Activated naive CD8-positive, alpha-beta T cell treated with anti-CD3 and anti-CD28 coated beads, Interleukin-2, amount 10 ng/mL, durations not matched to agents 7 days and 5 days (primary cell): ENCODE data around the gene CLCN5. TPM values are rescaled to one million over a fixed set of nuclear protein-coding genes. Genes with fewer than 3 reads are reported as not detected.

Experiments used
- ATAC-seq: fragments of 150-1000 bp; cut with Tn5 transposase; one replicate; pipeline ENCODE4 v1.10.0; 2021; ENCODE audit warnings: low read depth, moderate library complexity
- POLR2A ChIA-PET: fragments of 350-600 bp; sonication (Branson Sonifier 250); formaldehyde crosslinking; loops from one replicate; lab custom pipeline; 2021; ENCODE audit warnings: antibody characterized with exemption; lab: Charles Lee
- DNase-seq: peaks from one replicate; pipeline ENCODE4 v3.0.0; 2021
- H3K27ac Mint-ChIP-seq: one replicate; pipeline ENCODE4 v1.8.0; 2022; ENCODE audit warnings: mild to moderate bottlenecking, mixed read lengths
- H3K27me3 Mint-ChIP-seq: one replicate; pipeline ENCODE4 v1.8.0; 2022; ENCODE audit warnings: mild to moderate bottlenecking, moderate library complexity, mixed read lengths
- H3K36me3 Mint-ChIP-seq: one replicate; pipeline ENCODE4 v1.8.0; 2021; ENCODE audit warnings: mild to moderate bottlenecking, mixed read lengths
- H3K4me1 Mint-ChIP-seq: one replicate; pipeline ENCODE4 v1.8.0; 2021; ENCODE audit warnings: mixed read lengths
- H3K4me3 Mint-ChIP-seq: one replicate; pipeline ENCODE4 v1.8.0; 2022; ENCODE audit warnings: mild to moderate bottlenecking, moderate library complexity, mixed read lengths
- H3K9me3 Mint-ChIP-seq: one replicate; pipeline ENCODE4 v1.8.0; 2021; ENCODE audit warnings: mixed read lengths
- microRNA-seq: library from miRNA; unstranded; fragments of <30 nt; microRNA quantifications from one replicate; pipeline ENCODE4 v1.2.0, GENCODE V29; 2022
- total RNA-seq, 2 experiments: library from RNA; stranded (reverse); gene quantifications; one replicate each; pipeline ENCODE4 v1.2.3, GENCODE V29; 2021

Gene CLCN5
- total RNA-seq, 2 experiments from 2014 or later: 2.6 to 3.1 TPM

DNA sequence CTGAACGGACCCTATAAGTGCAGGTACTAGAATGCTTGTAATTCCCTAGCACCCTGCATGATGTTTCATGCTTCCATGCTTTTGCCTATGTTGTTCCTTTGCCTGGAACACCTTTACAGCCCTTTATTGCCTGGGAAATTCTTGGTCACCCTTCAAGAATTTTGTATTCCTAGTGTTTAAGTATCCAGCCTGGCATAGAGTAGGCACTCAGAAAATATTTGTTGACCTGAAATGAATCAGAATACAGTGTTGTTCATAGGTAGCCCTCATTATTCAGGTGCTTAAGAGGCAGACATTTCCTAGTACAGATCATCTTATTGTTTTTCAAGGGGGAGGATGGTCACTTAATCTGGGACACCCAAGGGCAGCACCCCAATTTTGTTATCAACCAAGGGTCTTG is 203.1 kb downstream of the CLCN5 start:
- no peak overlapping the region for H3K4me3 Mint-ChIP-seq
- POLR2A ChIA-PET: no interaction called here
- ATAC-seq (no peak), DNase-seq (no peak)
- no peaks in the 10 kb centered on the region for H3K36me3 Mint-ChIP-seq
- H3K9me3 Mint-ChIP-seq: no peaks in the 10 kb centered on the region
- H3K27me3 Mint-ChIP-seq: peaks cover 6% of the 10 kb centered on the region
- no peak overlapping the region for H3K27ac Mint-ChIP-seq
- H3K4me1 Mint-ChIP-seq: no peaks in the 10 kb centered on the region

- DNase-seq: no peak
- no peak overlapping the region for H3K27ac Mint-ChIP-seq
- POLR2A ChIA-PET: no interaction called here
- no peak for ATAC-seq
- H3K9me3 Mint-ChIP-seq: no peaks in the 10 kb centered on the region
- no peaks in the 10 kb centered on the region for H3K27me3 Mint-ChIP-seq
- no peaks in the 10 kb centered on the region for H3K36me3 Mint-ChIP-seq
- H3K4me3 Mint-ChIP-seq: no peak overlapping the region
- no peaks in the 10 kb centered on the region for H3K4me1 Mint-ChIP-seq
These were observed 225.6 kb downstream of the CLCN5 start for GRCh38 chrX:50147972-50148371.

Small RNA genes lying within 50 kb of the gene (microRNA-seq; reads per million reads assigned to microRNA genes)
- 103 reads per million, percentile 57 among the genes with 10 or more reads in this experiment for gene MIR188
- 95.4 reads per million, percentile 55 among the genes with 10 or more reads in this experiment for gene MIR362
- gene MIR500A: 5.6 reads per million
- not detected for gene MIR500B
- gene MIR501: 35.1 reads per million, percentile 39 among the genes with 10 or more reads in this experiment
- 23.1 reads per million, percentile 30 among the genes with 10 or more reads in this experiment for gene MIR502
- gene MIR532: 763 reads per million, percentile 78 among the genes with 10 or more reads in this experiment
- gene MIR660: 526 reads per million, percentile 75 among the genes with 10 or more reads in this experiment

Other genes starting within 250 kb of the CLCN5 start
- gene PAGE1, start 226.6 kb upstream of the CLCN5 start, total RNA-seq: not detected
- not detected for gene PAGE4, start 93.3 kb upstream of the CLCN5 start, total RNA-seq
- 1 to 10 TPM; 3.3 to 3.5 TPM for gene USP27X, start 43.1 kb upstream of the CLCN5 start, total RNA-seq